A673 (cell line): ENCODE results near the gene TPM4. TPM values are rescaled to one million over a fixed set of nuclear protein-coding genes. Genes with fewer than 3 reads are reported as not detected.
"Not testable (repeated sequence)": the region's sequence is repeated elsewhere in the genome, so short reads cannot be mapped to it uniquely, and the experiment has no call there.

Source experiments
- BruUV-seq: library from RNA; stranded (reverse); fragments of 400-500 nt; replicated peaks from 2 replicates; lab custom pipeline; 2021; lab: Mats Ljungman, UMichigan
- CTCF ChIA-PET: fragments of 300-600 bp; sonication (Branson Sonifier 250); formaldehyde crosslinking; loops from one replicate; lab custom pipeline; 2022; ENCODE audit warnings: antibody characterized with exemption; lab: Charles Lee
- POLR2A ChIA-PET: fragments of 300-600 bp; sonication (Branson Sonifier 250); formaldehyde crosslinking; loops from one replicate; lab custom pipeline; 2022; ENCODE audit warnings: antibody characterized with exemption; ENCODE audit not compliant: low non-redundant PET; lab: Charles Lee
- DNase-seq: peaks from one replicate; pipeline ENCODE4 v3.0.0-alpha.2; 2015; ENCODE audit warnings: low spot score
- H3K27ac ChIP-seq: fragments of 200-600 bp; sonication (generic); 2 replicates; pipeline ENCODE4 v1.5.1; 2016; ENCODE audit warnings: mixed run types, low read depth, mild to moderate bottlenecking, mixed read lengths, antibody characterized with exemption, low read length; ENCODE audit not compliant: poor library complexity, severe bottlenecking
- H3K27me3 ChIP-seq: fragments of 200-600 bp; sonication (generic); replicated peaks from 2 replicates; pipeline ENCODE4 v1.6.1; 2017; ENCODE audit warnings: mixed run types, low read depth, mild to moderate bottlenecking, mixed read lengths, antibody characterized with exemption, low read length; ENCODE audit not compliant: insufficient read depth, poor library complexity
- H3K36me3 ChIP-seq: fragments of 200-600 bp; sonication (generic); 2 replicates; pipeline ENCODE4 v1.6.1; 2016; ENCODE audit warnings: mixed run types, mild to moderate bottlenecking, mixed read lengths, antibody characterized with exemption, low read length; ENCODE audit not compliant: insufficient read depth, poor library complexity, severe bottlenecking
- H3K4me1 ChIP-seq: fragments of 200-600 bp; sonication (generic); 2 replicates; pipeline ENCODE4 v1.6.1; 2017; ENCODE audit warnings: mixed run types, mild to moderate bottlenecking, mixed read lengths, antibody characterized with exemption, low read length; ENCODE audit not compliant: insufficient read depth, poor library complexity, severe bottlenecking
- H3K4me3 ChIP-seq: fragments of 200-600 bp; sonication (generic); 2 replicates; pipeline ENCODE4 v1.5.1; 2016; ENCODE audit warnings: low read depth, mixed run types, mild to moderate bottlenecking, mixed read lengths, low read length; ENCODE audit not compliant: poor library complexity, severe bottlenecking
- H3K9me3 ChIP-seq: fragments of 200-600 bp; sonication (generic); 2 replicates; pipeline ENCODE4 v1.6.1; 2016; ENCODE audit warnings: mixed run types, low read depth, mild to moderate bottlenecking, mixed read lengths, antibody characterized with exemption, low read length; ENCODE audit not compliant: poor library complexity, severe bottlenecking
- CTCF ChIP-seq: fragments of 300-800, 200-600 bp; sonication (generic); conservative IDR thresholded peaks from 2 replicates; pipeline ENCODE4 v1.5.1; 2017; ENCODE audit warnings: low read depth, mild to moderate bottlenecking, antibody characterized with exemption, low read length, moderate library complexity, mixed read lengths
- EZH2 ChIP-seq: fragments of 200-600 bp; sonication (generic); IDR thresholded peaks from 2 replicates; pipeline ENCODE4 v1.6.1; 2017; ENCODE audit warnings: borderline replicate concordance, low read depth, mild to moderate bottlenecking, mixed read lengths, antibody characterized with exemption, low read length; ENCODE audit not compliant: poor library complexity, severe bottlenecking
- intact Hi-C: fragments of 100-400 bp; cut with micrococcal nuclease; formaldehyde crosslinking; loops from one replicate; pipeline ENCODE4 v1.10.0; 2022; ENCODE audit not compliant: unreplicated experiment
- total RNA-seq: library from RNA; stranded (reverse); gene quantifications from 2 replicates; pipeline ENCODE4 v1.2.3, GENCODE V29; 2021

TPM4 gene
- total RNA-seq, 1 experiment from 2014 or later, result 476 TPM

GRCh38 chr19:16078759-16079707 lies 2.7 kb downstream of the TPM4 start:
- CTCF ChIA-PET, result interaction anchor here (0.7 to 1.5 kb wide), 2 partner anchors 32 to 961 kb away, joined by 3 read pairs; no protein-coding TSS in a partner anchor
- peak; percentile 96 for DNase-seq
- intact Hi-C loops, result no loop called here
- Histone ChIP-seq H3K4me3 (peak overlapping the region; percentile 93), H3K27me3 (no peaks in the 10 kb centered on the region), H3K9me3 (no peaks in the 10 kb centered on the region), H3K27ac (peak overlapping the region; percentile 100), H3K36me3 (peaks cover 38% of the 10 kb centered on the region), H3K4me1 (peaks cover 20% of the 10 kb centered on the region)
- TSS peak; percentile 37 for BruUV-seq
- TF ChIP-seq EZH2 (no peak), CTCF (no peak)
- POLR2A ChIA-PET, result interaction anchor here (0.7 kb wide), 2 partner anchors 14 to 1961 kb away, joined by 4 to 8 read pairs; no protein-coding TSS in a partner anchor

DNA sequence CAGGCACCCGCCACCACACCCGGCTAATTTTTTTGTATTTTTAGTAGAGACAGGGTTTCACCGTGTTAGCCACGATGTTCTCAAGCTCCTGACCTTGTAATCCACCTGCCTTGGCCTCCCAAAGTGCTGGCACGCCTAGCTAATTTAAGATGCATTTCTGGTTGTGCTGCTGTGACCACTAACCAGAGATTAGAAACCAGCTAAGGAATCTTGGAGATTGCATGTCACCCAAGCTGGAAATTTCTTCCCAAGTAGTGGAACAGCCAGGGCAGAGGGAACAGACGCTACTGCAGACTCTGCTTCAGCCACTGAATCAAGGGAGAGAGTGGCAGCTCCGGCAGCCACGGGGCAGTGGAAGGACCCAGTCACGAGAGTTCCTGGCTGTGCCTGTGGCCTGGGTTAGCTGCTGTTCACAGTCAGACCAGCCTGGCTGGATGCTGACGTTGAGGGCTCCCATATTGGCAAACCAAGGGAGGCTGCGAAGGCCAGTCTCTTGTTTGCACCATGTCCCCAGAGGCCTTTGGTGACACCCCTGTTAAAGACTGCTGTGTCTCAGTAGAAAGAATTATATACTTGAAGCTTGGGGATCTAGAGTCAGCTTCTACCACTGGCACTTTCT lies 7.9 kb downstream of the TPM4 start:
- Histone ChIP-seq H3K27me3 (no peaks in the 10 kb centered on the region), H3K27ac (no peak overlapping the region), H3K9me3 (no peaks in the 10 kb centered on the region), H3K4me3 (no peak overlapping the region), H3K4me1 (peaks cover 22% of the 10 kb centered on the region), H3K36me3 (peaks cover 81% of the 10 kb centered on the region)
- intact Hi-C loops, result no loop called here
- CTCF ChIA-PET, result no interaction called here
- TF ChIP-seq EZH2 (no peak), CTCF (no peak)
- BruUV-seq, result no TSS peak
- POLR2A ChIA-PET, result no interaction called here
- no peak for DNase-seq

- intact Hi-C loops, result no loop called here
- peaks cover 91% of the 10 kb centered on the region for H3K36me3 ChIP-seq
- DNase-seq, result no peak
- ChIA-PET POLR2A (interaction anchor here (0.7 kb wide), 1 partner anchor 14 kb away, joined by 3 read pairs; no protein-coding TSS in a partner anchor), CTCF (no interaction called here)
- no TSS peak for BruUV-seq
- TF ChIP-seq CTCF (no peak), EZH2 (no peak)
- H3K4me3 ChIP-seq, result no peak overlapping the region
- H3K27ac ChIP-seq, result no peak overlapping the region
- no peaks in the 10 kb centered on the region for H3K27me3 ChIP-seq
- H3K9me3 ChIP-seq, result no peaks in the 10 kb centered on the region
- peaks cover 15% of the 10 kb centered on the region for H3K4me1 ChIP-seq
Measured at GRCh38 chr19:16085115-16085514, 8.8 kb downstream of the TPM4 start.

DNA sequence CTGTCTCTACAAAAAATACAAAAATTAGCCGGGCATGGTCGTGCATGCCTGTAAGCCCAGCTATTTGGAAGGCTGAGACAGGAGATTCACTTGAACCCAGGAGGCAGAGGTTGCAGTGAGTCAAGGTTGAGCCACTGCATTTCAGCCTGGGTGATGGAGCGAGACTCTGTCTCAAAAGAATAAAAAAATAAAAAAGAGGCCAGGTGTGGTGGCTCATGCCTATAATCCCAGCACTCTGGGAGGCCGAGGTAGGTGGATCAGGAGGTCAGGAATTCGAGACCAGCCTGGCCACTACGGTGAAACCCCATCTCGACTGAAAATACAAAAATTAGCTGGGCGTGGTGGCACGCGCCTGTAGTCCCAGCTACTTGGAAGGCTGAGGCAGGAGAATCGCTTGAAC lies 11.1 kb downstream of the TPM4 start:
- intact Hi-C loops, H3K27me3 ChIP-seq, CTCF ChIA-PET, H3K9me3 ChIP-seq, BruUV-seq, H3K4me1 ChIP-seq, DNase-seq, H3K4me3 ChIP-seq, POLR2A ChIA-PET, H3K27ac ChIP-seq: not testable (repeated sequence)
- H3K36me3 ChIP-seq, result peaks cover 96% of the 10 kb centered on the region
